HEK293 (cell line): Measurements from ENCODE around the gene GALNT4.

Experiments used
- GFI1B ChIP-seq: fragments of 450-650 bp; formaldehyde crosslinking; IDR thresholded peaks from 2 replicates; pipeline ENCODE4 v1.5.1; 2016; ENCODE audit warnings: missing biosample characterization, missing genetic modification characterization
- IKZF3 ChIP-seq: fragments of 450-650 bp; IDR thresholded peaks from 2 replicates; pipeline ENCODE4 v1.5.0; 2018; ENCODE audit warnings: missing biosample characterization, mild to moderate bottlenecking, missing genetic modification characterization, moderate library complexity
- YY1 ChIP-seq: fragments of 450-650 bp; formaldehyde crosslinking; IDR thresholded peaks from 2 replicates; pipeline ENCODE4 v1.5.1; 2018; ENCODE audit warnings: missing biosample characterization, missing genetic modification characterization
- ZBTB7A ChIP-seq: fragments of 450-650 bp; formaldehyde crosslinking; IDR thresholded peaks from 2 replicates; pipeline ENCODE4 v1.5.1; 2016; ENCODE audit warnings: low read depth, missing biosample characterization, missing genetic modification characterization
- ZFP37 ChIP-seq: fragments of 450-650 bp; formaldehyde crosslinking; IDR thresholded peaks from 2 replicates; pipeline ENCODE4 v1.5.1; 2016; ENCODE audit warnings: missing biosample characterization, missing genetic modification characterization
- ZFP41 ChIP-seq: fragments of 450-650 bp; formaldehyde crosslinking; IDR thresholded peaks from 2 replicates; pipeline ENCODE4 v1.5.1; 2016; ENCODE audit warnings: missing biosample characterization, missing genetic modification characterization, borderline replicate concordance
- ZNF449 ChIP-seq: fragments of 450-650 bp; formaldehyde crosslinking; IDR thresholded peaks from 2 replicates; pipeline ENCODE4 v1.5.1; 2017; ENCODE audit warnings: missing biosample characterization, mild to moderate bottlenecking, missing genetic modification characterization, moderate library complexity
- ZNF529 ChIP-seq: fragments of 450-650 bp; formaldehyde crosslinking; IDR thresholded peaks from 2 replicates; pipeline ENCODE4 v1.5.1; 2017; ENCODE audit warnings: missing genetic modification characterization, missing biosample characterization; ENCODE audit not compliant: insufficient replicate concordance
- ZNF639 ChIP-seq: fragments of 450-650 bp; formaldehyde crosslinking; IDR thresholded peaks from 2 replicates; pipeline ENCODE4 v1.5.1; 2016; ENCODE audit warnings: missing biosample characterization, missing genetic modification characterization
- TF ChIP-seq, protein P1 (sequence below): fragments of 450-650 bp; formaldehyde crosslinking; IDR thresholded peaks from 2 replicates; pipeline ENCODE4 v1.5.1; 2016; ENCODE audit warnings: missing biosample characterization, missing genetic modification characterization
- TF ChIP-seq, protein P2 (sequence below): fragments of 450-650 bp; formaldehyde crosslinking; IDR thresholded peaks from 2 replicates; pipeline ENCODE4 v1.5.1; 2016; ENCODE audit warnings: missing biosample characterization, missing genetic modification characterization

DNA sequence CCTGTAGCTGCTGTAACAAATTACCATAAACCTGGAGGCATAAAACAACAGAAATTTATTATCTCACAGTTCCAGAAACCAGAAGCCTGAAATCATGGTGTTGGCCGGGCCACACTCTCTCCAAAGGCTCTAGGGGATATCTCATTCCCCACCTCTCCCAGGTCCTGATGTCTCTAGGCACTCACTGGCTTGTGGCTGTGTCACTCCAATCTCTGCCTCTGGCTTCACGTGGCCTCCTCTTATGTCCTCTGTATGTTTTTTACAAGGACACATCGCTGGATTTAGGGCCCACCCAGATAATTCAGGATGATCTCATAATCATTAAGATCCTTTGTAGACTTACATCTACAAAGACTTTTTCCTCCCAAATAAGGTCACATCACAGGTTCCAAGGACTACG, 8.0 kb downstream of the GALNT4 start:
- TF ChIP-seq, protein P1, sequence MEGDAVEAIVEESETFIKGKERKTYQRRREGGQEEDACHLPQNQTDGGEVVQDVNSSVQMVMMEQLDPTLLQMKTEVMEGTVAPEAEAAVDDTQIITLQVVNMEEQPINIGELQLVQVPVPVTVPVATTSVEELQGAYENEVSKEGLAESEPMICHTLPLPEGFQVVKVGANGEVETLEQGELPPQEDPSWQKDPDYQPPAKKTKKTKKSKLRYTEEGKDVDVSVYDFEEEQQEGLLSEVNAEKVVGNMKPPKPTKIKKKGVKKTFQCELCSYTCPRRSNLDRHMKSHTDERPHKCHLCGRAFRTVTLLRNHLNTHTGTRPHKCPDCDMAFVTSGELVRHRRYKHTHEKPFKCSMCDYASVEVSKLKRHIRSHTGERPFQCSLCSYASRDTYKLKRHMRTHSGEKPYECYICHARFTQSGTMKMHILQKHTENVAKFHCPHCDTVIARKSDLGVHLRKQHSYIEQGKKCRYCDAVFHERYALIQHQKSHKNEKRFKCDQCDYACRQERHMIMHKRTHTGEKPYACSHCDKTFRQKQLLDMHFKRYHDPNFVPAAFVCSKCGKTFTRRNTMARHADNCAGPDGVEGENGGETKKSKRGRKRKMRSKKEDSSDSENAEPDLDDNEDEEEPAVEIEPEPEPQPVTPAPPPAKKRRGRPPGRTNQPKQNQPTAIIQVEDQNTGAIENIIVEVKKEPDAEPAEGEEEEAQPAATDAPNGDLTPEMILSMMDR (tag by site-specific recombination) = no peak
- TF ChIP-seq ZFP37 (tag by site-specific recombination) = no peak
- no peak for TF ChIP-seq GFI1B
- no peak for TF ChIP-seq ZBTB7A (tag by site-specific recombination)
- TF ChIP-seq ZNF529 (tag by site-specific recombination) = no peak
- TF ChIP-seq, protein P2, sequence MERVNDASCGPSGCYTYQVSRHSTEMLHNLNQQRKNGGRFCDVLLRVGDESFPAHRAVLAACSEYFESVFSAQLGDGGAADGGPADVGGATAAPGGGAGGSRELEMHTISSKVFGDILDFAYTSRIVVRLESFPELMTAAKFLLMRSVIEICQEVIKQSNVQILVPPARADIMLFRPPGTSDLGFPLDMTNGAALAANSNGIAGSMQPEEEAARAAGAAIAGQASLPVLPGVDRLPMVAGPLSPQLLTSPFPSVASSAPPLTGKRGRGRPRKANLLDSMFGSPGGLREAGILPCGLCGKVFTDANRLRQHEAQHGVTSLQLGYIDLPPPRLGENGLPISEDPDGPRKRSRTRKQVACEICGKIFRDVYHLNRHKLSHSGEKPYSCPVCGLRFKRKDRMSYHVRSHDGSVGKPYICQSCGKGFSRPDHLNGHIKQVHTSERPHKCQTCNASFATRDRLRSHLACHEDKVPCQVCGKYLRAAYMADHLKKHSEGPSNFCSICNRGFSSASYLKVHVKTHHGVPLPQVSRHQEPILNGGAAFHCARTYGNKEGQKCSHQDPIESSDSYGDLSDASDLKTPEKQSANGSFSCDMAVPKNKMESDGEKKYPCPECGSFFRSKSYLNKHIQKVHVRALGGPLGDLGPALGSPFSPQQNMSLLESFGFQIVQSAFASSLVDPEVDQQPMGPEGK (tag by site-specific recombination) = no peak
- TF ChIP-seq ZNF449 = no peak
- TF ChIP-seq IKZF3 (tag by site-specific recombination) = no peak
- TF ChIP-seq YY1 = no peak
- no peak for TF ChIP-seq ZNF639
- no peak for TF ChIP-seq ZFP41 (tag by site-specific recombination)
